ENCODE results near the gene BBS2.

The BBS2 gene, protein sequence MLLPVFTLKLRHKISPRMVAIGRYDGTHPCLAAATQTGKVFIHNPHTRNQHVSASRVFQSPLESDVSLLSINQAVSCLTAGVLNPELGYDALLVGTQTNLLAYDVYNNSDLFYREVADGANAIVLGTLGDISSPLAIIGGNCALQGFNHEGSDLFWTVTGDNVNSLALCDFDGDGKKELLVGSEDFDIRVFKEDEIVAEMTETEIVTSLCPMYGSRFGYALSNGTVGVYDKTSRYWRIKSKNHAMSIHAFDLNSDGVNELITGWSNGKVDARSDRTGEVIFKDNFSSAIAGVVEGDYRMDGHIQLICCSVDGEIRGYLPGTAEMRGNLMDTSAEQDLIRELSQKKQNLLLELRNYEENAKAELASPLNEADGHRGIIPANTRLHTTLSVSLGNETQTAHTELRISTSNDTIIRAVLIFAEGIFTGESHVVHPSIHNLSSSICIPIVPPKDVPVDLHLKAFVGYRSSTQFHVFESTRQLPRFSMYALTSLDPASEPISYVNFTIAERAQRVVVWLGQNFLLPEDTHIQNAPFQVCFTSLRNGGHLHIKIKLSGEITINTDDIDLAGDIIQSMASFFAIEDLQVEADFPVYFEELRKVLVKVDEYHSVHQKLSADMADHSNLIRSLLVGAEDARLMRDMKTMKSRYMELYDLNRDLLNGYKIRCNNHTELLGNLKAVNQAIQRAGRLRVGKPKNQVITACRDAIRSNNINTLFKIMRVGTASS

DNA sequence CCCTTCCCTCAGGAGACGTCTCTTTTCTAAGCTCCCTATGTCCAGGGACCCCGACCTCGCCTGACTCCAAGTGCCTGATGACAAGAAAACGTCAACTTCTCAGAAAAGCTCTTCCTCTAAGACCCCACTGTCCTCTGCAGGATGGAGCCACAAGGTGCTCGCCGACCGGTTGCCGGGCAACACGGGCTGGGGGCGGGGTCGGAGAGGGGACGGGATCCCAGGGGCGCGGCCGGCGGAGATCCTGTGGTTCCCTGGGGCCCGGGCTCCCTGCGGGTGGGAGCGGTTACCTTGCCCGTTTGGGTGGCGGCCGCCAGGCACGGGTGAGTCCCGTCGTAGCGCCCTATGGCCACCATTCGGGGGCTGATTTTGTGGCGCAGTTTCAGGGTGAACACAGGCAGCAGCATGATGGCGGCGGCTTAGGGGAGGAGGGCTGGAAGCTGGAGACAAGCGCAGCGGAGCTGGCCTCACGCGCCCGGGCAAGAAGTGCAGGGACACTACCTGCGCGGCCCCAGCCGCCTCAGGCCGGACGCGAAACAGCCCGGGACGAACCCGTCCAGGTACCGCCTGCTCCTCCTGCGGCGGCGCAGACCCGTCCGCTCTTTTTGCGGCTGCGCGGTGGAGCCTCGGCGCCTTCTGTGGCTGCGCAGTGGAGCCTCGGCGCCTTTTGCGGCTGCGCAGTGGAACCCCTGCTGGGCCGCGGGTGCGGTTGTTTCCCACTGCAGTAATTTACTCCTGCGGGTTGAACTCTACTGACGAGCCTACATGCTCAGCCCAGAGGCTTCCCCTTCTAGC, at the start of gene BBS2:
BBS2 (minus strand) TSS at position 566 of the 792 bp plus-strand sequence; CDS start at position 404, 162 bp downstream.
- in situ Hi-C loops (cut with MboI; ENCODE audit: low pct_unique_long_range_greater_than_20kb, low sequenced_read_pairs) = no loop called here
- DNase-seq = peak; percentile 93

DNA sequence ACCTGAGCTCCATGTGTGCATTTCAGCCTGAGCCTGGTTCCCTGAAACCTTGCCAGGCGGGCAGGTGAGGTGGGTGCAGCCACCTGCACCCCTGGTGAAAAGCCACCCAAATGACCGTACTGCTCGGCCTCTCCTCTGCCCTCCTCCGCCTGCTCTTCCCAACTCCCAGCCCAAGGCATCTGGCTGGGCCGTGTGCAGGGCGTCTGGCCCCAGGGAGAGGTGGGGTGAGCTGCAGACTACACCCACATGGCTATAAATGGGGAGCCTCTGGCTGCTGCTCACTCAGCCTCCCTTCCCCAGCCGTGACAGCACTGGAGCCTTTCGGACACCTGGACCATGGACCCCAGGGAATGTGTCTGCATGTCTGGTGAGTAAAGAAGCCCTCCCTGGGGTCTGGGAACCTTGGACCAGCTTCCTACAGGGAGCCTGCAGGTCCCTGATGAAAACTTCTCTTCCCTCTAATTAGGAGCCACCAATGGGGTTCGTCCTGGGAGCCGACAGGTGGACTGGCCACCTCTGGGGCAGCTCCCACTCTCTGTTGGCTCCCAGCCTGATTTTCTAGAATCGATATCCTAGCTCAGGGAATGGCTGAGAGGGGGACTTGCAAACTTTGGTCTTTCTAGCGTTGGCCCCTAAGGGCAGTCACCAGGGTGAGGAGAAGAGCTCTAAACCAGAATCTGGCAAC, 45.1 kb upstream of the BBS2 start, which contains the start of gene MT4:
MT4 (plus strand) TSS at position 281 of the 685 bp plus-strand sequence; CDS start at position 337, 56 bp downstream.
- in situ Hi-C loops (cut with MboI; ENCODE audit: low pct_unique_long_range_greater_than_20kb, low sequenced_read_pairs) = no loop called here
- no peak for DNase-seq

DNA sequence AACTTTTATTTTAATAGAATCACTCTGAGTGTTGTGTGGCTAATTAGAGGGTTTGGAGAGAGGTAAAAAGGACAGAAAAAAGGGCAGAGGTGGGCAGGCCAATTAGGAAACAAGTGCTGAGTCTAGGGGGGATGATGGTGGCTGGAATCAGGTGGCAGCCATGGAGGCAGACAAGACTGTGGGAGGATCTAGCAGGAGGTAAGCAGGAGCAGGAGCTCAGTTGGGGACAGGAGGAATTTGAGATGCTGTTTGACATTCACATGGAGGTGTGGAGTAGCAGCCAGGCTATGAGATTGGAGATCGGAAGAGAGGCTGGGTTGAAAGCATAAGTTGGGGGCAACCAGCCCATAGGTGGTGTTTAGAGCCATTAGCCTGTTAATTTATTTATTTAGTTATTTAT, 41.3 kb upstream of the BBS2 start:
- DNase-seq = no peak
- in situ Hi-C loops (cut with MboI; ENCODE audit: low pct_unique_long_range_greater_than_20kb, low sequenced_read_pairs) = no loop called here

DNA sequence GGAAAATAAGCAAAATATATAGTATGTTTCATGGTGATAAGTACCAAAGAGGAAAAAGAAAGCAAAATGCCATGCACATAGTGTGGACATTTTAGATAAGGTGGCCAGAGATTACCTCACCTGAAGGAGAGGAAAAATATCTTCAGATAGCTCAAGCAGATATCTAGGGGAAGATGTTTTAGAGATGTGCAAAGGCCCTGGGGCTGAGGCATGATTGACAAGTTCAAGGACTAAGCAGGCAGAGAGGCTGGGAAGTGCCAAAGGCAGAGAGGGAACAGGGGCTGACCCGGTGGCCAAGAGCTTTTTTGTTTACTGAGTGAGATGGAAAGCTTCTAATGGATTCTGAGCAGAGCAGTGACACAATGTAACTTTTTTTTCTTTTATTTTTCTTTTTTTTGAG, 40.6 kb upstream of the BBS2 start:
- in situ Hi-C loops (cut with MboI; ENCODE audit: low pct_unique_long_range_greater_than_20kb, low sequenced_read_pairs) = no loop called here
- no peak for DNase-seq

DNA sequence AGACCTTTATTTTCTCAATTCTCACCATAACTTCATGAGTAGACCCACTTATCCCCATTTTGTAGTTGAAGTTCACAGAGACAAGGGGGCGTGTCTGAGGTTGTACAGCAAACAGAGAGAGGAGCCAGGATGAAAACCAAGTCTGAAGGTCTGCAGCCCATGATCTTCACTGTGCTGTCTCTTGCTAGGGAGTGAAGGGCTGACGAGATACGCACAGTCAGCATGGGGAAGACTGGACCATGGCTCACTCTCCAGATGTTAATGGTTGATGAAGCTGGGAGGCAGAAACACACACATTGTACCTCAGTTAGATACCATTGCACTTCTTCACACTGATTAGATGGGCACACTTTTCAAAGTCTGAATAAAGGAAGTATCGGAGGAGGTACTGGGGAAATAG, 39.3 kb upstream of the BBS2 start:
- in situ Hi-C loops (cut with MboI; ENCODE audit: low pct_unique_long_range_greater_than_20kb, low sequenced_read_pairs) = no loop called here
- DNase-seq = no peak

DNA sequence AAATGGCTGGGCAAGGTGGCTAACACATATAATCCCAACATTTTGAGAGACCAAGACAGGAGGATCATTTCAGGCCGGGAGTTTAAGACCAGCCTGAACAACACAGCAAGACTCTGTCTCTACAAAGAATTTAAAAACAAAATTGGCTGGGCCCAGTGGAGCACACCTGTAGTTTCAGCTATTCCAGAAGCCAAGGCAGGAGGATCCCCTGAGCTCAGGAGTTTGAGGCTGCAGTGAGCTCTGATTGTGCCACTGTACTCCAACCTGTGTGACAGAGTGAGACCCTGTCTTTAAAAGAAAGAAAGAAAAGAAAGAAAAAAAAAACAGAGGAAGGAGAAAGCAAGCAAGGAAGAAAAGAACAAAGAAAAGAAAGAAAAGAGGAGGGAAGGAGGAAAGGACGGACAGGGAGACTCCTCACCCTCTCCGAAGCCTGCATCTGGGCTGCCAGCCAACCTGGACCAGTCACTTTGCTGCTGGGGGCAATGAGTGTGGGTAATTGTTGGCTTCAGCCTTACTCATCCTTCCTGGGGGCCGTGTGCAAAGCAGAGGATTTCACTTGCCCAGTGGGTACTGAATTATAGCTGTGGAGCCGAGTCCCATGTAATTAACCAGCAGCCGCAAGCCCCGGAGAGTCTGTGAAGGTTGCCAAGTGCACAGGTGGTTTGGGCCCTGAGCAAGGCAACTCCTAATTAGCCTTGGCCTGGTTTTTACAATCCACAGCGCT, 38.4 kb upstream of the BBS2 start:
- in situ Hi-C loops (cut with MboI; ENCODE audit: low pct_unique_long_range_greater_than_20kb, low sequenced_read_pairs) = no loop called here
- no peak for DNase-seq

DNA sequence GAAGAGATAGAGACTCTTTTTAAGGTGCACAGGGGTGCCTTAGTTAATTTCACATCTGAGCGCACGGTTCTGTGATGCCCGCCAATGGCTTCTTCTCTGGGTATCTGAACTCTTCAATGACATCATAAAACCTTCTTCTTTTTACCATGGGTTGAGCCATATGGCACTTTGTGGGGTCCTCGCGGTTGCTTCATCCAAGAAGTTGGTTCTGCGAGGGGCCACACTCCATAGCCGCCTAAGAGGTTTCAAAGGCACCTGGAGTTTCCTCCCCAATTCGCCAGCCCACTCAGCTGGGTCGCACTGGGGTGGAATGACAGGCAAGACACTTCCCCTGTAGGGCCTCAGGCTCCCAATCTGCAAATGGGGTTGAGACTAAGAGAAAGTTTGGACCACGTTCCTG, 34.6 kb upstream of the BBS2 start:
- in situ Hi-C loops (cut with MboI; ENCODE audit: low pct_unique_long_range_greater_than_20kb, low sequenced_read_pairs) = no loop called here
- DNase-seq = no peak

DNA sequence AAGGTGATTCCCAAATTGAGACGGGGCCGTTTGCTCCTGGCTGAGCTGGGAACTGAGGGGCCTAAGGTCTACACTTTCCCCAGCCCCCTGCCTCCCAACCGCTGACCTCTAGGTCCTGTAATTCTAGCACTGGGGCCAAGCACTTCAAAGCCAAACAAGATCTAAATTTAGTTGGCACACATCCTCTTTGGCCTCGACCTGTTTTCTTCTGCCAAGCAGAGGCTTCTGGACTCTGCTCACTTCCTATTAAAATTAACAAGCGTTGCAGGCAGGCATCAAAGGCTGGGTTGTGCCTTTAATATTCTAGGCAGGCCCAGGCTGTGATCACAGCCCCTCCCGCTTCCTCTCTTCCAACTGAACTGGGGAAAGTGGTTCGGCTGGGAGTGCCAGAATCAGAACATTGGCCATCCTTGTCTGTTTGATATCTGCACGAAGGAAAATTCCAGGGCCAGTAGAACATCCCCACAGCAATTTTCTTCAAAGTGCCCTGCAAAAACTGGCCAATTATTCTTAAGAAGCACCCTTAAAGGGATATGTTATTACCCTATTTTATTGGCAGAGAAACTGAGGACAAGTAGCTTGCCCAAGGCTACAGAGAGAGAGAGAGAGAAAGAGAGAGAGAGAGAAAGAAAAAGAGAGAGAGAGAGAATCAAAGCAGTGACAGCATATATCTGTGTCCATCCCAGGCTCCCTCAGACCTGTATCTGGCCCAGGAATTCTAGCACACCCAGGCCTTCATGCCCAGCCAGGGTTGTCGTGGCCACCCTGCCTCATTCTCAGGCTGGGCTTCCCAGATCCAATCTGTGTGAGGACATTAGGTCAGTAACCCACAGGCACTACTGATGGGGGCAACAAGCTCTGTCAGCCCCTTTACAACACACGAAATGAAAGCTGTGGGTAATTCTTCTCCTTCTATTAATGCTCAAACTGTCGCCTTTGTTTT, 32.2 kb upstream of the BBS2 start:
- DNase-seq = peak; percentile 34
- in situ Hi-C loops (cut with MboI; ENCODE audit: low pct_unique_long_range_greater_than_20kb, low sequenced_read_pairs) = no loop called here

DNA sequence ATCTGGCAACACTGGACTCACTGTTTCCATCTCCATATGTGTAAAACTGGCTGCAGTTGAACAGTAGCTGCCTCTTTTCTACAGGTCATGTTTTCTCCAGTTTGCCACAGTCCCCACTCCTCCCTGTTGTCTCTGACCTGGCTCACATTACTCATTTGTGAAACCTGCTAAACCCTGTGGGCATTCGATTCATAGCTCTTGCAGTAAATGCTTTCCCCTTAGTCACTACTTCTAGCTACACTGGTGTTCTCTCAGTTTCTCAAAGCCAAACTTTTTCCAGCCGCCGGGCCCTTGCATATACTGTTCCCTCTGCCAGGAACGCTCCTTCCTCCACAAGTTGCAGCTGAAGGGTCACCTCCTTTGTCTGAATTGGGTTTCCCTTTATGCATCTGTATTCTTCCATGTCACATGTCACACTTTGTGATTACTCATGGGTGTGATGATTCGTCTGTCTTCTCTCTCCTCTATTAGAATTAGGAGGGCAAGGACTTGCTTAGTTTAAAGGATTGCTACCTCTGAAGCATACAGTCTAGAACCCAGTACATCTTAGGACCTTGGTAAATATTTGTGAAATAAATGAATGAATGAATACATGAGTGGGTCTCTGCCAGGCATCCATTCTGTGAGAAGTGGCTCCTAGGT, 30.0 kb upstream of the BBS2 start:
- in situ Hi-C loops (cut with MboI; ENCODE audit: low pct_unique_long_range_greater_than_20kb, low sequenced_read_pairs) = no loop called here
- no peak for DNase-seq

DNA sequence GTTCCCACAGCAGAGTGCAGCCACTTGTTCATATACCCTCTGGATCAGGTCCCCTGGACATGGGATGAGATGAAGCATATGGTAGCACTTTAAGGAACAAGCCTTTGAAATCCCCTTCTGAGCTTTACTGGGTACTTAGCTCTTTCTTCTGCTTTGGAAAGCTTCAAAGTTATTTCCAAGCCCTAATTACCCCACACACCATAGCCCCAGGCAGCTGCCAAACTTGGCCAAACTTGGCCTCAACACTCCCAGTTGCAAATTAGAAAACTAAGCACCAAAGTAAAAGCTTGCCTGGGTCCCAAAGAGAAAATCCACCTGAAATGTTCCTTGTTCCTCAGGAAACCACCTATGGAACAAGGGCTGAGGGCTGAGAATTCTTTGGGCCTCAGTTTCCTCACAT, 29.3 kb upstream of the BBS2 start:
- in situ Hi-C loops (cut with MboI; ENCODE audit: low pct_unique_long_range_greater_than_20kb, low sequenced_read_pairs) = no loop called here
- no peak for DNase-seq

DNA sequence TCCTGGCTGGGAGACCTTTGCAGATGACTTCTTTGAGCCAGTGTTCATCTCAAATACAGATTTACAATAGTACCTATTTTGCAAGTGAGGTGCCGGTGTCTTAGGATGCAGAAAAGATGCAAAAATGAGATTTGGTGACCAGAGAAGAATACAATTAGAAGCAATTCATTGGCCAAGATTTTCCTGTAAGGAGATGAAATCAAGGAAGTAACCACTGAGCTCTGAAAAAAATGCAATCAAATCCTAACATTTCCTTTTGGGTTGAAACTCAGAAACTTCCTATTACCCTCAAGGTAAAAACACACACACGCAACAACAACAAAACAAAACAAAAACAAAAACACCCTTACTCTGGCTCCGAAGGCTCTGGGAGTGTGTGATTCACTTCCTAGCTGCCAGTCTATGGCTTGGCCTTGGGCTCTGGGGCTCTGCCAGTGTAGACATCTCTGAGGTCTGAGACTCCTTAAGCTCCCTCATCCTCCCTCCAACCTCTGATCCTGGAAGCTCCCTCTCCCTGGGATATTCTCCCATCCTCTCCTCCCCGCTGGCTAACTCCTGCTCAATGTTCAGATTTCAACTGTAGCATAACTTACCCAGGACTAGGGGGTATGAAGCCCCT, 28.2 kb upstream of the BBS2 start:
- in situ Hi-C loops (cut with MboI; ENCODE audit: low pct_unique_long_range_greater_than_20kb, low sequenced_read_pairs) = no loop called here
- DNase-seq = no peak

DNA sequence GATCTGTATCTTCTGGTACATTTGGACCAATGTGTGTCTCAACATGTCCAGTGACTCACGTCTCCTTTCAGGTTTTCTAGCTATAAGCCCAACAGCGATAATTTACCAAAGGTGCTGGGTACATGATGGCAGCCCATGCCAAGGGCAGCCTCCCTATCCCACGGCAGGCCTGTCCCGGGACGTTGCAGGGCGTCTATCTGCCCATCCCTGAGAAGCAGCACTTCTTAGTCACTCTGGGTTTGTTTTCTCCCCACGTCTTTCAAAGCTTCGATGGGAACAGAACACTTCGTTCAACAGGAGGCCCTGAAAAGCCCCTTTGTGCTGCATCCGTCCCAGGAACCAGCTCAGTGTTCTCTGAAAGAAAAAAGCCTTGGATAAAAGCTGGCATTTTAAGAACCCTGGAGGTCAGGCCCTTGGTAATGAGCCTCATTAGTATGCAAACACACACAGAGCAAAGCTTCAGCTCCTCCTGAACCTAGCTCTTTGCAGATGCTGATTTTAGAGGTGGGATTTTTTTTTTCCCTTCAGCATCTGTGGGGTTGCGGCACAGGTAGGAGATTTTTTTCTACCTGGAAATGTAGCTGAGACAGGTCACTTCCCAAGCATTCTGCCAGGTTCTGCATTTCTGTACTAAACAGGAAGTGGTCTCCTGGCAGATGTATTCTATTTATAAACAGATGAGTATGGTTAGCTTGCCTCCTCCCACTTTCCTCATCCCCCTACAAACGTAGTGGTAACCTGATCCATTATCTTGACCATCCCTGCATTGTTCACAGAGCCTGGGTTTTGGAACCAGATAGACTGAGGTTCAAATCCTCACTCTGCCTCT, 27.5 kb upstream of the BBS2 start:
- peak; percentile 82 for DNase-seq
- in situ Hi-C loops (cut with MboI; ENCODE audit: low pct_unique_long_range_greater_than_20kb, low sequenced_read_pairs) = no loop called here

DNA sequence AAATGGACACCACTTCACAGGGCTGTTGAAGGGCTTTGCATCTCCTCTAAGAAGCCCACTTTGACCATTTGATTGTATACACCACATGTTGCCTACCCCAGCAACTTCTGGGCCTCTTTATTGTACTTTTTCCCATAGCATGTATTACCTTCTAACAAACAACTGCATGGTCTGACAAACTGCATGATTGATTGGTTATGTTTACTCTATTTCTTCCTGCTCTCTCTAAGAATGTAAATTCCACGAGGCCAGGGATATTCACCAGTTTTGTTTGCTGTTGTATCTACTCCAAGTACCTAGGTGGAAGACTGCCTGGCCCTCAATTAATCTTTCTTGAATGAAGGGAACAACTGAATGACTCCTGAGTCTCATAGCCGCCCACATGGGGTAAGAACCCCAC, 22.2 kb upstream of the BBS2 start:
- in situ Hi-C loops (cut with MboI; ENCODE audit: low pct_unique_long_range_greater_than_20kb, low sequenced_read_pairs) = no loop called here

DNA sequence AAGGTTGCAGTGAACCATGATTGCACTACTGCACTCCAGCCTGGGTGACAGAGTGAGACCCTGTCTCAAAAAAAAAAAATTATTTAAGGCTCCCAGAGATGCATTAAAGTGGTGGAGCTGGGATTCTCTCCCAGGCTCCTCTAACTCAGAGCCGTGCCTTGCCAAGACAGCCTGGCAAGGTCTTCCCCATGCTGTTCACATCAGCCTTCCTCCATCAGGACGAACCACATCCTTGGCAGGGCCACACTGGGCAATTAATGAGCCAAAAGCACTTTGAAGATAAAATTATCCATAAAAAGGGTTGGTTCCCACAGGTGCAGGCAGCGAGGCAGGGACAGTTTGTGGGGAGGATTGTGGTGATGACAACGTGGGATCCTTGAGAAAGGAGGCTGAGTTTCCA, 19.8 kb upstream of the BBS2 start:
- no peak for DNase-seq
- in situ Hi-C loops (cut with MboI; ENCODE audit: low pct_unique_long_range_greater_than_20kb, low sequenced_read_pairs) = no loop called here

More for the DNA sequence above, 22.2 kb upstream of the BBS2 start:
- DNase-seq = no peak

DNA sequence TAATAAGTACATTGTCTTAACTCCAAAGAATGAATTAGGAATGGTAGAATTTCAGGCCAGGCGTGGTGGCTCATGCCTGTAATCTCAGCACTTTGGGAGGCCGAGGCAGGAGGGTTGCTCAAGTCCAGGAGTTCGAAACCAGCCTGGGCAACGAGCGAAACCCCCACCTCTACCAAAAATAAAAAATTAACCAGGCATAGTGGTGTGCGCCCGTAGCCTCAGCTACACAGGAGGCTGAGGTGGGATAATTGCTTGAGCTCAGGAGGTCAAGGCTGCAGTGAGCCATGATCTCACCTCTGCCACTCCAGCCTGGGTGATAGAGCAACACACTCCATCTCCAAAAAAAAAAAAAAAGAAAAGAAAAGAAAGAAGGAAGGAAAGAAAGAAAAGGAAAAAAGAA, 18.5 kb upstream of the BBS2 start:
- in situ Hi-C loops (cut with MboI; ENCODE audit: low pct_unique_long_range_greater_than_20kb, low sequenced_read_pairs) = no loop called here

DNA sequence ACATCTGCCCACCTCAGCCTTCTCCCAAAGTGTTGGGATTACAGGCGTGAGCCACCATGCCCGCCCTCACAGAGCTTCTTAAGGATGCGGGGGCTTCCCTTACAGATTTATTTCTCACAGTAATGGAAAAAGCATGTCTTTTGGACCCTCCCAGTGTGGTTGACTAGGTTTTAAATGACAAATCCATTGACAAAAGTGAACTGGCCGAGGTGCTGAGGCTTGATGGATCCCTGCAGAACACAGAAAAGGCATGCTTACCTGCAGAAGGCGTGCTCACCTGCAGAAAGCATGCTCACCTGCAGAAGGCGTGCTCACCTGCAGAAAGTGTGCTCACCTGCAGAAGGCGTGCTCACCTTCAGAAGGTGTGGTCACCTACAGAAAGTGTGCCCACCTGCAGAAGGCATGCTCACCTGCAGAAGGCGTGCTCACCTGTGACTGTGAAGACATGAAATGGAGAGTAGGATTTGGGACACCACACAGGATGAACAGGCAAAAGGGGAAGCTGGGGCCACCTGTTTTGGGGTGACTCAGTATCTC, 15.1 kb upstream of the BBS2 start:
- in situ Hi-C loops (cut with MboI; ENCODE audit: low pct_unique_long_range_greater_than_20kb, low sequenced_read_pairs) = no loop called here
- DNase-seq = no peak

More for the DNA sequence above, 18.5 kb upstream of the BBS2 start:
- no peak for DNase-seq

Data from KBM-7 (cell line).